ENCODE results near the gene HLCS.
"Not testable (repeated sequence)": the region's sequence is repeated elsewhere in the genome, so short reads cannot be mapped to it uniquely, and the experiment has no call there.

The HLCS gene

DNA sequence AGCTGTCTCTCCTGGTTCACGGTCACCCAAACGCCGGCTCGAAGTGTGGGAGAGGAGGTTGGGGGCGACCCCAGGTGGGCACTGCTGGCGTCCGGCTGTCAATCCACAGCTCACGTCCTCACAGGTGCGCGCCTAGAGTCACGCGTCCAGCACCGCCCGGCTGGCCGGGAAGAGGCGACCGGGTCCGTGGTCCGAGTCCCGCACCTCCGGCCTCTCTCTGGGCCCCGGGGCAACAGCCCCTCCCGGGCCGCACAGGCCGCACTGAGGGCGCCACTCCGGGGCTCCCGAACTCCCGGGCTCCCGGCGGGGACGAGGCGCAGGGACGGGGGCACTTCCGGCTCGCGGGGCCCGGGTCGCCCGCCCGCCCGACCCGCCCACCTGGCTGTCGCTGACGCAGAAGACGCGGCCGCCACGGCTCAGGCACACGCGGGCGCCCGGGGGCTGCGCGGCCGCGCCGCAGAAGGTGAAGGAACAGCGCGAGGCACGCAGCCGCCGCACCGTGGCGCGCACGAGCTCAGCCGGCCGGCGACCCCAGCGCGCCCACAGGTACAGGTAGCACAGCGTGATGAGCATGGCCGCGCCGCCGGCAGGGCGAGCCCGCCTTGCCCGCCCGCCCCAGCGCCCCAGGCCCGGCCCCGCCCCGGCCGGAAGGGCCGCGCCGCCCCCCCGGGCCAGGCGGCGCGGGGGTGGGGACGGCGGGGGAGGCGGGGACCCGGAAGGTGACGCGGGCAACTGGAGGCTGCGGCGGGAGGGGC is at the start of gene HLCS:
TSS of gene HLCS (minus strand) at position 604 of the 755 bp plus-strand sequence. CDS start at position 573, 31 bp downstream.
- peak; percentile 31 for DNase-seq

DNA sequence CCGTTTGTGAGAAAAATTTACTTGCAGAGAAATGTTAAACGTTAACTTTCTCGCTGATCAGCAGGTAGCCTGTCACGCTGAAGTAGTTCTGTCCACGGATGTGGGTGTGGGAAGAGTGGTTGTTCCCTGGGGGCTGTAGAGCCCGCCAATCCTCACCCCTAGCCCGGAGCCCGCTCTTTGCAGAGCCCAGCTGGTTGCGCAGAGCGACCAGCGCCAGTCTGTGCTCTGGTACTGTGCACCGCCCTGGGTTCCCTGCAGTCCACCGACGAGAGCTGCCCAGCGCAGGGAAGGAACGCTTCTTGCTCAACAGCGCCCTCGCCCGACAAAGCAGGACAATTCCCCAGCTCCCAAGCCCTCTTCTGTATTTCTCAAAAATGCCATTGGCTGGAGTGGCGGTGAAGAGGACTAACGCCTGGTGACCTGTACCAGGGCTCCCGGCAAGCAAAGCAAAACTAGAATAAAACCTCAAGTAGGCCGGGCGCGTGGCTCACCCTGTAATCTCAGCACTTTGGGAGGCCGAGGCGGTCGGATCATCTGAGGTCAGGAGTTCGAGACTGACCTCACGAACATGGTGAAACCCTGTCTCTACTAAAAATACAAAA is 43.4 kb upstream of the HLCS start:
- peak; percentile 61 for DNase-seq

DNA sequence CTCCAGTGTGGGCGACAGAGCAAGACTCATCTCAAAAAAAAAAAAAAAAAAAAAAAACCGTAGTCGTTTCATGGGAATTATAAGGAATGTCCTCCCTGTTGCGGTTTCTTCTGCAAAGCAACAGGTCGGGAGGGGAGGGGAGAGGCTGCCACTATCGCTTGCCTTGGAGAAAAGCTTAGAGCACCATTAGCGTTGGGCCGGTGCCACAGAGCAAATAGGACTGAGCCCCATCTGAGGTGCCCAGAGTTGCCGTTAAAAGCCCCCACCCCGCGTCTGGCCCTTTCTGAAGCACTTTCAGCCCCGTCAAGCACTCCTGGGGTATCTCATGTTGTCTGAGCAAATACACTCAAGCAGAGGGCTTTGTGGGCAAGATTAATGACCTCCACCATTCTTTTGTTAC is 42.3 kb upstream of the HLCS start:
- DNase-seq = no peak

- no peak for DNase-seq
Observed at GRCh38 chr21:37006486-37007291, 40.2 kb upstream of the HLCS start, which contains the start of gene RIPPLY3. RIPPLY3 (plus strand) TSS chr21:37006702; CDS start chr21:37006773, 71 bp downstream.

- no peak for DNase-seq
Observed at GRCh38 chr21:37005548-37006485, 39.3 kb upstream of the HLCS start.

DNA sequence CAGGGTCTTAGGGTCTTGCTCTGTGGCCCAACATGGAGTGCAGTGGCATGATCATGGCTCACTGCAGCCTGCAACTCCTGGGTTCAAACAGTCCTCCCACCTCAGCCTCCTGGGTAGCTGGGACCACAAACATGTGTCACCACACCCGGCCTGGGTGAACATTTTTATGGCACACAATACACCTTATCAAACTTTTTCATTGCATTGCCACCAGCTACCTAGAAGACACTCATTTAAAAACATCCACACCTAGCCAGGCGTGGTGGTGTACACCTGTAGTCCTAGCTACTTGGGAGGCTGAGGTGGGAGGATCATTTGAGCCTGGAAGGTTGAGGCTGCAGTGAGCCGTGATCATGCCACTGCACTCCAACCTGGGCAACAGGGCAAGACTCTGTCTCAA is 37.4 kb upstream of the HLCS start:
- not testable (repeated sequence) for DNase-seq

GRCh38 chr21:37002851-37003250 is 36.4 kb upstream of the HLCS start:
- not testable (repeated sequence) for DNase-seq

DNA sequence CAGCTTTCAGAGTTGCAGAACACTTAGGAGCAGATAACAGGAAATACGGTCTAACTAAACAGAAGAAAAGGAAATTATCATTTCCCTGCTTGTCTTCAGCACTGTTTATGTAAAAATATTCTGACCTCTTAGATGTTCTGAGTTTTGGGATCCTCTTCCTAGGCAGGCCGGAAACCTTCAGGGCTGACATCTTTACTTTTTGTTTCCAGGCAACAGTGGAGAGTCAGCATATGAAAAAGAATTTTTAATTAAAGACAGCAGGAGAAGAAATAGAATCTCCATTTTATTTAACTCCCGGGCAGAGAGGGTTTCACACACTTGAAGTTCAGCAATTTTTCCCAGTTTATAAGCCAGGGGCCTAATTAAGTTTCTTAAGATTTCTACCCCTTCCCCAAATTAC is 35.0 kb upstream of the HLCS start:
- DNase-seq = no peak

GRCh38 chr21:37000381-37000780 is 33.9 kb upstream of the HLCS start:
- no peak for DNase-seq

GRCh38 chr21:36999131-36999898 is 32.8 kb upstream of the HLCS start:
- DNase-seq = no peak

- not testable (repeated sequence) for DNase-seq
Observed at GRCh38 chr21:36995285-36995684, 28.8 kb upstream of the HLCS start.

DNA sequence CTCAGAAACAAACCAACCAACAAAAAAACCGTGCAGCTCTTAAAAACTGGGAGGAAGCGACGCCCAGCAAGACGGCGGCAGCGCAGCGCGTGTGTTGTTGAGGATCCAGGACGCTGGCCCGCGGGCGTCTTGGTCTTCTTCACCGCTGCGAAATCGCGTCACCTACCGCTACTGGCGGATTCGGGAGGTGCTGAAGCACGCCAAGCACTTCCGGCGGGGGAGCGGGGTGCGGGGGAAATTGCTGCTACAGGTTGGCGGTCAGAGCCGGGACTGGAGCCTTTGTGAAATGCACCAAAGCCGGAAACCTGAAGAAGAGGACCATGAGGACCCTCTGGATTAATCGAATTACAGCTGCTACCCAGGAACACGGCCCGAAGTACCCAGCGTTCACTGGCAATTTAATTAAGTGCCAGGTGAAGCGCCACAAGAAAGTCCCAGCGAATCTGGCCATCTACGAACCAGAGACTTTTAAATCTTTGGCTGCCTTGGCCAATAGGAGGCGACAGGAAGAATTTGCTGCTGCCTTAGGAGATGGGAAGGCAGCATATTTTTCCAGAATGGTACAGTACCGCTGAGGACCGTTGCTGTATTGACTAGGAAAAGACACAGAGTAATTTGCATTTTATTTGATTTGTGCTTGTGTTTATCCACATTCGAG is 28.2 kb upstream of the HLCS start:
- no peak for DNase-seq

DNA sequence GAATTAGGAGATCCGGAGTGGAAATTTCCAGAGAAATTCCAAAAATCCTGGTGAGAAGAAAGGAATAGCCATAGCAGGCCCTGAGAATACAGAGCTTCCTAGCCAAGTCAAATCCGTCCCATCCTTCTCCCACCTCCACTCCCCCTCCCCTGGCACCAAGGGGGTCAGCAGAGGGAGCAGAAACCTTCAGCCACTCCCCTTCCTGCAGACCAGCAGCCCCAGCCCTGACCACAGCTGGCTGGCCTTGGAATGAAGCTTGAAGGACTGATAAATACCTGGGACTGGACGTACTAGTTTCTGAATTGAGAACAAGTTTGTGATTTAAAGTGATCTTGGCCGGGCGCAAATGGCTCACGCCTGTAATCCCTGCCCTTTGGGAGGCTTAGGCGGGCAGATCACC is 26.2 kb upstream of the HLCS start:
- DNase-seq = no peak

GRCh38 chr21:36990508-36991205 is 24.2 kb upstream of the HLCS start:
- no peak for DNase-seq

DNA sequence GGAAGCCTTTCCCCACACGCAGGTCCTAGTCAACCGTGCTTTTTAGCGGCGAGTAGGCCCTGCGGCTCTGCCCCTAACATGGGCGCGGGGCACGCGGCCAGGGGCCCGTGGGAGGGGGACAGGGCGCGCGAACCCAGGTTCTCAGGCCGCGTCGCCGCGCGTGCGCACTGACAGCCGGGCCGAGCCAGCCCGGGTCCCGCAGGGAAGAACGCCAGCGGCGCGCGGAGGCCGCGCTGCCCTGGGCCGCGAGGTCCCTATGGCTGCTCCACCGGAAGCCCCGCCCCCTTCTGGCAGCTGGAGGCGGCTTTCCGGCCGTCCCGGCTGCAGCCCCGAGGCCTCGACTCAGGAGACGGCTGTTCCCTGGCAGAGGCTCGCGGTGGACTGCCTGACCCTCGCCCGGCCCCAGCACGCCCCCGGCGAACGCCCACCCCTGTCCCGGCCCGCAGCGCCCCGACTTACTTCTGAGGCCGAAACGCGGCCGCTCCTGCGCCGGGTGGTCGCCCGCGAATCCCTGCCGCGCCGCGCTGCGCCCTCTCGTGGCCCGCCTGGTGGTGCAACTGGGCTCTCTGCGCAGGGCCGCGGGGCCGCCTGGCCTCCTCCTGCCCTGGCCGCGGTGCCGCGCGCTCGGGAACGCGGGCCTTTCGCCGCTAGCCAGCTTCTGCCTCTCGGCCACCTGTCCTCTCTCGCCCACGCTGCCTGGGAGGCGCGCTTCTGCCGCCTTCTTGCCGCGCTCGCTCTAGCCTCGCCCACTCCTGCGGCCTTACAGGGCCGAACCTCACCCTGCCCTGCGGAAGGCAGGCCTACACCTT is 23.4 kb upstream of the HLCS start:
- peak; percentile 78 for DNase-seq

DNA sequence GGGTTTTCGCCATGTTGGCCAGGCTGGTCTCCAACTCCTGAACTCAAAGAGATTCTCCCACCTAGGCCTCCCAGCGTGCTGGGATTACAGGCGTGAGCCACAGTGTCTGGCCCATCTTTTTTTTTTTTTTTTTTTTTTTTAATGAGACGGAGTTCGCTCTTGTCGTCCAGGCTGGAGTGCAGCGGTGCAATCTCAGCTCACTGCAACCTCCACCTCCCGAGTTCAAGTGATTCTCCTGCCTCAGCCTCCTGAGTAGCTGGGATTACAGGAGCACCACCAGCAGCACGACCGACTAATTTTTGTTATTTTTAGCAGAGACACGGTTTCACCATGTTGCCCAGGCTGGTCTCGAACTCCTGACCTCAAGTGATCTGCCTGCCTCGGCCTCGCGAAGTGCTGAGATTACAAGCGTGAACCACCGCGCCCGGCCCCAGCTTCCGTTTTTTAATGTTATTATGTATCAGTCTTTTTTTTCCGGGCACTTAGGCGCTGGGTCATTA is 22.8 kb upstream of the HLCS start:
- DNase-seq = not testable (repeated sequence)

DNA sequence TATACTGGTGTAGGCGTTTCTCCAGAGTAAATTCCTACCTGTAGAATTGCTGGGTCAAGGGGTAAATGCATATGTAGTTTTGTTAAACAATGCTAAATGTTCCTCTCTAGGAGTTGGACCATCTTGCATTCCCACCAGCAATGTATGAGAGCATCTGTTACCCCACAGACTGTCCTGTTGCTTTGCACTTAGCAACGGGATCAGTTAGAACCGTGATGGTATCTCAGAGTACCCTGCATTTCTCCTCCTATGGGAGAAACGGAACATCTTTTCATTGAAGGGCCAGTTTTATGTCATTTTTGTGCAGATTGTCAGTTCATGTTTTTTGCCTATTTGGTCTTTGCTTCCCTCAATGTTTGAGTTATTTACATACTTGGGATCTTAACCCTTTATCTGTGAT is 22.1 kb upstream of the HLCS start:
- no peak for DNase-seq

- no peak for DNase-seq
Observed at GRCh38 chr21:36987845-36988244, 21.4 kb upstream of the HLCS start.

Measured in NCI-H446 treated with DMSO at 0.1 percent for 48 hours (cell line).